ENCODE measurements around the gene MRPL49.

MRPL49 gene

GRCh38 chr11:65163684-65164083, 41.6 kb downstream of the MRPL49 start (continued):
- no peak for TF ChIP-seq POU6F1 (CRISPR knock-in tag; IDR thresholded peaks at IDR 0.05; ENCODE audit: borderline replicate concordance, low read depth)
- no peak for TF ChIP-seq OSR1 (CRISPR knock-in tag; IDR thresholded peaks at IDR 0.05)
- TF ChIP-seq ARNTL (CRISPR knock-in tag; IDR thresholded peaks at IDR 0.05; ENCODE audit: borderline replicate concordance, low read depth), result no peak
- no peak for TF ChIP-seq CSDC2 (CRISPR knock-in tag; IDR thresholded peaks at IDR 0.05)
- TF ChIP-seq TCF4 (CRISPR knock-in tag; IDR thresholded peaks at IDR 0.05; ENCODE audit: borderline replicate concordance), result no peak

- ATAC-seq, result no peak
- TF ChIP-seq ZNF70 (CRISPR knock-in tag; IDR thresholded peaks at IDR 0.05) (no peak), RARB (CRISPR knock-in tag; IDR thresholded peaks at IDR 0.05) (no peak)
Measured at GRCh38 chr11:65165410-65166317, 43.5 kb downstream of the MRPL49 start.

GRCh38 chr11:65166893-65167292, 44.8 kb downstream of the MRPL49 start:
- no peak for ATAC-seq
- TF ChIP-seq BACH2 (CRISPR knock-in tag; IDR thresholded peaks at IDR 0.05; ENCODE audit: borderline replicate concordance) (no peak), CREB5 (CRISPR knock-in tag; IDR thresholded peaks at IDR 0.05; ENCODE audit: low read depth) (no peak), GLIS3 (CRISPR knock-in tag; IDR thresholded peaks at IDR 0.05) (no peak), CSRNP3 (CRISPR knock-in tag; IDR thresholded peaks at IDR 0.05) (no peak), SNAI2 (CRISPR knock-in tag; IDR thresholded peaks at IDR 0.05) (no peak), ZNF70 (CRISPR knock-in tag; IDR thresholded peaks at IDR 0.05) (no peak), RARB (CRISPR knock-in tag; IDR thresholded peaks at IDR 0.05) (no peak), CSDC2 (CRISPR knock-in tag; IDR thresholded peaks at IDR 0.05) (no peak), ARNTL (CRISPR knock-in tag; IDR thresholded peaks at IDR 0.05; ENCODE audit: borderline replicate concordance, low read depth) (no peak), PPARA (CRISPR knock-in tag; IDR thresholded peaks at IDR 0.05; ENCODE audit: borderline replicate concordance) (no peak), ESRRG (CRISPR knock-in tag; IDR thresholded peaks at IDR 0.05) (no peak), TSHZ2 (CRISPR knock-in tag; IDR thresholded peaks at IDR 0.05) (no peak), ZFP30 (CRISPR knock-in tag; IDR thresholded peaks at IDR 0.05) (no peak), TOX (CRISPR knock-in tag; IDR thresholded peaks at IDR 0.05; ENCODE audit: borderline replicate concordance) (no peak), PATZ1 (CRISPR knock-in tag; IDR thresholded peaks at IDR 0.05; ENCODE audit: borderline replicate concordance) (no peak), ZNF565 (CRISPR knock-in tag; conservative IDR thresholded peaks at IDR 0.05; ENCODE audit: low read depth) (no peak), ZC3H10 (CRISPR knock-in tag; IDR thresholded peaks at IDR 0.05) (no peak), POU6F1 (CRISPR knock-in tag; IDR thresholded peaks at IDR 0.05; ENCODE audit: borderline replicate concordance, low read depth) (no peak), OSR1 (CRISPR knock-in tag; IDR thresholded peaks at IDR 0.05) (no peak)
